Measurements from ENCODE around the gene ABCD1. TPM values are rescaled to one million over a fixed set of nuclear protein-coding genes. Genes with fewer than 3 reads are reported as not detected.
A peak's percentile ranks its signal among the peaks of the same experiment; 100 is the strongest.
"Not testable (repeated sequence)": the region's sequence is repeated elsewhere in the genome, so short reads cannot be mapped to it uniquely, and the experiment has no call there.

ABCD1 gene
- total RNA-seq, 1 donor from 2014 or later: 53.8 TPM

- DNase-seq (ENCODE audit: low read depth): no peak
These were observed 17.2 kb upstream of the ABCD1 start for GRCh38 chrX:153707406-153707805.

- peak; percentile 78 for DNase-seq (ENCODE audit: low read depth)
These were observed 16.2 kb upstream of the ABCD1 start for GRCh38 chrX:153708415-153708814.

GRCh38 chrX:153709726-153710674 lies 14.7 kb upstream of the ABCD1 start:
- DNase-seq (ENCODE audit: low read depth): no peak

- no peak for DNase-seq (ENCODE audit: low read depth)
These were observed 10.4 kb upstream of the ABCD1 start for GRCh38 chrX:153714256-153714655.

- no peak for DNase-seq (ENCODE audit: low read depth)
These were observed 7.2 kb upstream of the ABCD1 start for GRCh38 chrX:153717445-153717844.

- DNase-seq (ENCODE audit: low read depth): no peak
These were observed 5.4 kb upstream of the ABCD1 start for GRCh38 chrX:153719238-153719637.

- DNase-seq (ENCODE audit: low read depth): no peak
These were observed 5.0 kb upstream of the ABCD1 start for GRCh38 chrX:153719701-153720100.

GRCh38 chrX:153722704-153723350 lies 1.8 kb upstream of the ABCD1 start:
- no peak for DNase-seq (ENCODE audit: low read depth)

- DNase-seq (ENCODE audit: low read depth): no peak
These were observed 1.1 kb upstream of the ABCD1 start for GRCh38 chrX:153723351-153724251.

GRCh38 chrX:153725039-153725831 lies 579 bp downstream of the ABCD1 start:
- no peak for DNase-seq (ENCODE audit: low read depth)

- no peak for DNase-seq (ENCODE audit: low read depth)
These were observed 1.2 kb downstream of the ABCD1 start for GRCh38 chrX:153725832-153726285.

- peak; percentile 88 for DNase-seq (ENCODE audit: low read depth)
These were observed 1.8 kb downstream of the ABCD1 start for GRCh38 chrX:153726286-153727122.

- peak; percentile 85 for DNase-seq (ENCODE audit: low read depth)
These were observed 2.7 kb downstream of the ABCD1 start for GRCh38 chrX:153727123-153727931.

GRCh38 chrX:153728095-153728494 lies 3.4 kb downstream of the ABCD1 start:
- DNase-seq (ENCODE audit: low read depth): no peak

GRCh38 chrX:153728951-153729631 lies 4.4 kb downstream of the ABCD1 start:
- DNase-seq (ENCODE audit: low read depth): no peak

- DNase-seq (ENCODE audit: low read depth): not testable (repeated sequence)
These were observed 5.5 kb downstream of the ABCD1 start for GRCh38 chrX:153730115-153730514.

- no peak for DNase-seq (ENCODE audit: low read depth)
These were observed 6.6 kb downstream of the ABCD1 start for GRCh38 chrX:153731117-153731844.
